ENCODE results near the gene GLYR1. TPM values are rescaled to one million over a fixed set of nuclear protein-coding genes. Genes with fewer than 3 reads are reported as not detected.

The GLYR1 gene
- total and polyA plus RNA-seq, 4 donors, result 18.1 to 50.2 (median 40.6) TPM

- DNase-seq (ENCODE audit: low spot score), result no peak
- Histone ChIP-seq H3K27me3 (ENCODE audit: control insufficient read depth in 4 of 4, insufficient read depth in 4 of 4, low read length in 3 of 4) (no peaks in the 10 kb centered on the region), H3K9ac (ENCODE audit: low read depth in 1 of 2, low read length in 2 of 2) (no peak overlapping the region), H3K9me3 (ENCODE audit: control insufficient read depth in 4 of 4, low read length in 3 of 4) (no peaks in the 10 kb centered on the region), H3K4me3 (ENCODE audit: low read depth in 1 of 3, low read length in 3 of 3) (no peak overlapping the region), H3K27ac (ENCODE audit: low read depth in 1 of 2, low read length in 2 of 2) (no peak overlapping the region), H3K36me3 (ENCODE audit: control insufficient read depth in 4 of 4, insufficient read depth in 3 of 4, low read depth in 1 of 4, low read length in 3 of 4) (peaks cover 16 to 85% (median 68%) of the 10 kb centered on the region in 4 donors), H3K4me1 (ENCODE audit: control insufficient read depth in 4 of 4, insufficient read depth in 4 of 4, low read length in 3 of 4) (peaks cover 0 to 14% (median 10%) of the 10 kb centered on the region in 4 donors)
- TF ChIP-seq TAF1 (conservative IDR thresholded peaks at IDR 0.05) (no peak), FOXA2 (IDR thresholded peaks at IDR 0.05) (no peak), SP1 (IDR thresholded peaks at IDR 0.05) (no peak), EGR1 (IDR thresholded peaks at IDR 0.05; ENCODE audit: low read depth in 2 of 2) (no peak), HNF4G (IDR thresholded peaks at IDR 0.05) (no peak), RXRA (IDR thresholded peaks at IDR 0.05) (no peak), ZBTB33 (IDR thresholded peaks at IDR 0.05) (no peak)
- TF ChIP-seq, protein P1, sequence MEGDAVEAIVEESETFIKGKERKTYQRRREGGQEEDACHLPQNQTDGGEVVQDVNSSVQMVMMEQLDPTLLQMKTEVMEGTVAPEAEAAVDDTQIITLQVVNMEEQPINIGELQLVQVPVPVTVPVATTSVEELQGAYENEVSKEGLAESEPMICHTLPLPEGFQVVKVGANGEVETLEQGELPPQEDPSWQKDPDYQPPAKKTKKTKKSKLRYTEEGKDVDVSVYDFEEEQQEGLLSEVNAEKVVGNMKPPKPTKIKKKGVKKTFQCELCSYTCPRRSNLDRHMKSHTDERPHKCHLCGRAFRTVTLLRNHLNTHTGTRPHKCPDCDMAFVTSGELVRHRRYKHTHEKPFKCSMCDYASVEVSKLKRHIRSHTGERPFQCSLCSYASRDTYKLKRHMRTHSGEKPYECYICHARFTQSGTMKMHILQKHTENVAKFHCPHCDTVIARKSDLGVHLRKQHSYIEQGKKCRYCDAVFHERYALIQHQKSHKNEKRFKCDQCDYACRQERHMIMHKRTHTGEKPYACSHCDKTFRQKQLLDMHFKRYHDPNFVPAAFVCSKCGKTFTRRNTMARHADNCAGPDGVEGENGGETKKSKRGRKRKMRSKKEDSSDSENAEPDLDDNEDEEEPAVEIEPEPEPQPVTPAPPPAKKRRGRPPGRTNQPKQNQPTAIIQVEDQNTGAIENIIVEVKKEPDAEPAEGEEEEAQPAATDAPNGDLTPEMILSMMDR (IDR thresholded peaks at IDR 0.05; ENCODE audit: low read depth, low read length, missing input control), result no peak
- TF ChIP-seq, protein P2, sequence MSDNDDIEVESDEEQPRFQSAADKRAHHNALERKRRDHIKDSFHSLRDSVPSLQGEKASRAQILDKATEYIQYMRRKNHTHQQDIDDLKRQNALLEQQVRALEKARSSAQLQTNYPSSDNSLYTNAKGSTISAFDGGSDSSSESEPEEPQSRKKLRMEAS (IDR thresholded peaks at IDR 0.05), result no peak
- 95% methylated on average over 45 of the region's 45 CpGs for WGBS
Measured at GRCh38 chr16:4884972-4885874, 38.1 kb upstream of the GLYR1 start.

GRCh38 chr16:4884209-4884608 is 37.1 kb upstream of the GLYR1 start:
- no peak for DNase-seq (ENCODE audit: low spot score)
- Histone ChIP-seq H3K27ac (ENCODE audit: low read depth in 1 of 2, low read length in 2 of 2) (no peak overlapping the region), H3K27me3 (ENCODE audit: control insufficient read depth in 4 of 4, insufficient read depth in 4 of 4, low read length in 3 of 4) (no peaks in the 10 kb centered on the region), H3K4me1 (ENCODE audit: control insufficient read depth in 4 of 4, insufficient read depth in 4 of 4, low read length in 3 of 4) (peaks cover 0 to 14% (median 10%) of the 10 kb centered on the region in 4 donors), H3K9me3 (ENCODE audit: control insufficient read depth in 4 of 4, low read length in 3 of 4) (no peaks in the 10 kb centered on the region), H3K4me3 (ENCODE audit: low read depth in 1 of 3, low read length in 3 of 3) (no peak overlapping the region), H3K36me3 (ENCODE audit: control insufficient read depth in 4 of 4, insufficient read depth in 3 of 4, low read depth in 1 of 4, low read length in 3 of 4) (peaks cover 21 to 86% (median 73%) of the 10 kb centered on the region in 4 donors), H3K9ac (ENCODE audit: low read depth in 1 of 2, low read length in 2 of 2) (no peak overlapping the region)
- TF ChIP-seq EGR1 (IDR thresholded peaks at IDR 0.05; ENCODE audit: low read depth in 2 of 2) (no peak), FOXA2 (IDR thresholded peaks at IDR 0.05) (no peak), TAF1 (conservative IDR thresholded peaks at IDR 0.05) (no peak), SP1 (IDR thresholded peaks at IDR 0.05) (no peak), NR2F2 (IDR thresholded peaks at IDR 0.05) (no peak), GABPA (IDR thresholded peaks at IDR 0.05 in 1 of 2, conservative IDR thresholded peaks at IDR 0.05 in 1 of 2) (no peak), HNF4A (conservative IDR thresholded peaks at IDR 0.05) (no peak), YY1 (IDR thresholded peaks at IDR 0.05) (no peak), JUND (IDR thresholded peaks at IDR 0.05) (no peak), FOXA1 (IDR thresholded peaks at IDR 0.05) (no peak), HNF4G (IDR thresholded peaks at IDR 0.05) (no peak), ATF3 (IDR thresholded peaks at IDR 0.05) (no peak), RXRA (IDR thresholded peaks at IDR 0.05) (no peak)
- TF ChIP-seq, protein P3, sequence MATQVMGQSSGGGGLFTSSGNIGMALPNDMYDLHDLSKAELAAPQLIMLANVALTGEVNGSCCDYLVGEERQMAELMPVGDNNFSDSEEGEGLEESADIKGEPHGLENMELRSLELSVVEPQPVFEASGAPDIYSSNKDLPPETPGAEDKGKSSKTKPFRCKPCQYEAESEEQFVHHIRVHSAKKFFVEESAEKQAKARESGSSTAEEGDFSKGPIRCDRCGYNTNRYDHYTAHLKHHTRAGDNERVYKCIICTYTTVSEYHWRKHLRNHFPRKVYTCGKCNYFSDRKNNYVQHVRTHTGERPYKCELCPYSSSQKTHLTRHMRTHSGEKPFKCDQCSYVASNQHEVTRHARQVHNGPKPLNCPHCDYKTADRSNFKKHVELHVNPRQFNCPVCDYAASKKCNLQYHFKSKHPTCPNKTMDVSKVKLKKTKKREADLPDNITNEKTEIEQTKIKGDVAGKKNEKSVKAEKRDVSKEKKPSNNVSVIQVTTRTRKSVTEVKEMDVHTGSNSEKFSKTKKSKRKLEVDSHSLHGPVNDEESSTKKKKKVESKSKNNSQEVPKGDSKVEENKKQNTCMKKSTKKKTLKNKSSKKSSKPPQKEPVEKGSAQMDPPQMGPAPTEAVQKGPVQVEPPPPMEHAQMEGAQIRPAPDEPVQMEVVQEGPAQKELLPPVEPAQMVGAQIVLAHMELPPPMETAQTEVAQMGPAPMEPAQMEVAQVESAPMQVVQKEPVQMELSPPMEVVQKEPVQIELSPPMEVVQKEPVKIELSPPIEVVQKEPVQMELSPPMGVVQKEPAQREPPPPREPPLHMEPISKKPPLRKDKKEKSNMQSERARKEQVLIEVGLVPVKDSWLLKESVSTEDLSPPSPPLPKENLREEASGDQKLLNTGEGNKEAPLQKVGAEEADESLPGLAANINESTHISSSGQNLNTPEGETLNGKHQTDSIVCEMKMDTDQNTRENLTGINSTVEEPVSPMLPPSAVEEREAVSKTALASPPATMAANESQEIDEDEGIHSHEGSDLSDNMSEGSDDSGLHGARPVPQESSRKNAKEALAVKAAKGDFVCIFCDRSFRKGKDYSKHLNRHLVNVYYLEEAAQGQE (IDR thresholded peaks at IDR 0.05), result no peak
- TF ChIP-seq, protein P1 (IDR thresholded peaks at IDR 0.05; ENCODE audit: low read depth, low read length, missing input control), result no peak
- WGBS, result 96% methylated on average over 34 of the region's 34 CpGs
